ENCODE measurements around the gene RC3H2.
"Not testable (repeated sequence)": the region's sequence is repeated elsewhere in the genome, so short reads cannot be mapped to it uniquely, and the experiment has no call there.

RC3H2 gene

GRCh38 chr9:122857815-122858214 lies 47.3 kb downstream of the RC3H2 start:
- no peak for ATAC-seq
- TF ChIP-seq CREB5 (CRISPR knock-in tag; IDR thresholded peaks at IDR 0.05; ENCODE audit: low read depth) (no peak), POU6F1 (CRISPR knock-in tag; IDR thresholded peaks at IDR 0.05; ENCODE audit: borderline replicate concordance, low read depth) (no peak), ZC3H10 (CRISPR knock-in tag; IDR thresholded peaks at IDR 0.05) (no peak), TCF4 (CRISPR knock-in tag; IDR thresholded peaks at IDR 0.05; ENCODE audit: borderline replicate concordance) (no peak), ARNTL (CRISPR knock-in tag; IDR thresholded peaks at IDR 0.05; ENCODE audit: borderline replicate concordance, low read depth) (no peak), PPARA (CRISPR knock-in tag; IDR thresholded peaks at IDR 0.05; ENCODE audit: borderline replicate concordance) (no peak), ISL1 (CRISPR knock-in tag; IDR thresholded peaks at IDR 0.05) (no peak), ZFP3 (CRISPR knock-in tag; IDR thresholded peaks at IDR 0.05) (no peak), GLIS3 (CRISPR knock-in tag; IDR thresholded peaks at IDR 0.05) (no peak)

GRCh38 chr9:122852085-122852786 lies 52.9 kb downstream of the RC3H2 start:
- ATAC-seq = not testable (repeated sequence)

GRCh38 chr9:122848256-122848943 lies 56.8 kb downstream of the RC3H2 start:
- no peak for TF ChIP-seq ZFP30 (CRISPR knock-in tag; IDR thresholded peaks at IDR 0.05)
- TF ChIP-seq CREB5 (CRISPR knock-in tag; IDR thresholded peaks at IDR 0.05; ENCODE audit: low read depth) = no peak
- no peak for TF ChIP-seq RARB (CRISPR knock-in tag; IDR thresholded peaks at IDR 0.05)
- TF ChIP-seq ISL1 (CRISPR knock-in tag; IDR thresholded peaks at IDR 0.05) = no peak
- no peak for TF ChIP-seq SNAI2 (CRISPR knock-in tag; IDR thresholded peaks at IDR 0.05)
- ATAC-seq = no peak

- TF ChIP-seq CSDC2 (CRISPR knock-in tag; IDR thresholded peaks at IDR 0.05) = no peak
- TF ChIP-seq ZNF8 (CRISPR knock-in tag; IDR thresholded peaks at IDR 0.05) = no peak
- no peak for TF ChIP-seq ZC3H10 (CRISPR knock-in tag; IDR thresholded peaks at IDR 0.05)
- no peak for TF ChIP-seq POU6F1 (CRISPR knock-in tag; IDR thresholded peaks at IDR 0.05; ENCODE audit: borderline replicate concordance, low read depth)
- no peak for TF ChIP-seq TCF4 (CRISPR knock-in tag; IDR thresholded peaks at IDR 0.05; ENCODE audit: borderline replicate concordance)
- no peak for TF ChIP-seq ZNF70 (CRISPR knock-in tag; IDR thresholded peaks at IDR 0.05)
- no peak for TF ChIP-seq ESRRG (CRISPR knock-in tag; IDR thresholded peaks at IDR 0.05)
- TF ChIP-seq SNAI2 (CRISPR knock-in tag; IDR thresholded peaks at IDR 0.05) = no peak
- TF ChIP-seq TSHZ2 (CRISPR knock-in tag; IDR thresholded peaks at IDR 0.05) = no peak
- no peak for TF ChIP-seq ISL1 (CRISPR knock-in tag; IDR thresholded peaks at IDR 0.05)
- no peak for TF ChIP-seq BACH2 (CRISPR knock-in tag; IDR thresholded peaks at IDR 0.05; ENCODE audit: borderline replicate concordance)
- TF ChIP-seq CSRNP3 (CRISPR knock-in tag; IDR thresholded peaks at IDR 0.05) = no peak
- ATAC-seq = no peak
Measured at GRCh38 chr9:122846371-122846940, 58.7 kb downstream of the RC3H2 start.

Data from SK-N-SH treated with all-trans-retinoic acid at 6 μM for 48 hours (cell line).